GM19035 (cell line): ENCODE measurements around the gene ZFHX2.

ENCODE experiments used
- ATAC-seq: cut with Tn5 transposase; IDR thresholded peaks from one replicate; pipeline ENCODE4 v1.9.1; 2021; ENCODE audit not compliant: unreplicated experiment

ZFHX2 gene

DNA sequence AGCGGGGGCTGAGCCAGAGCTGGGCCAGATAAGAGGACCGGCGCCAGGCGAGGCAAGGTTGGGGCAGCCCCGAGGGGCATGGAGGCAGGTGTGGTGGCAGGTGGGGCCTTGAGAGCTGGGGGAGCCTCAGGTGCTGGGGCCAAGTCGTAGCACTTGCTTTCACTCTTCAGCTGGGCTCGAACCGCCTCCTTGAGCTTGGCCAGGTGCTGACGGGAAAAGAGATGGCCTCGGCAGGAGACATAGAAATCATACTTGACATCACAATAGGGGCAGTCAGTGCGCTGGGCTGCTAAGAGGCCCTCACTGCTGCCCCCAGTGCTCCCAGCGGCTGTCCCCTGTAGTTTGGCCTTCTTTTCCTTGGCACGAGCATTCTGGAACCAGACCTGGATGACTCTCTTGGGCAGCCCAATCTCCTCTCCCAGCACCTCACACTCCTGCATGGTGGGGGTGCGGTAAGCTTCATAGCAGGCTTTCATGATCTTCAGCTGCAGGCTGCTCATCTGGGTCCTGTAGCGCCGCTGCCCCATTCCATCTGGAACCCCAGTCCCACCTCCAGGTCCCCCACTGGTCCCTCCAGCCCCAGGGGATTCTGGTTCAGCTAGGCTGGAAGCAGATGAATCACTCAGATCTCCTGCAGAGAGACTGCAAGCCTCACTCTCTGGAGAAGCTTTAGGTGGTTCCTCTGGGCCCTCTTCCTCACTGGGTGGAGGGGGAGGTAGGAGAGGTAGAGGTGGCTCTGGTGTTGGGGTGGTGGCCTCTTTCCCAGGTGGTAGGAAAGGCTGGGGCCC is 28.1 kb downstream of the ZFHX2 start:
- ATAC-seq = no peak

DNA sequence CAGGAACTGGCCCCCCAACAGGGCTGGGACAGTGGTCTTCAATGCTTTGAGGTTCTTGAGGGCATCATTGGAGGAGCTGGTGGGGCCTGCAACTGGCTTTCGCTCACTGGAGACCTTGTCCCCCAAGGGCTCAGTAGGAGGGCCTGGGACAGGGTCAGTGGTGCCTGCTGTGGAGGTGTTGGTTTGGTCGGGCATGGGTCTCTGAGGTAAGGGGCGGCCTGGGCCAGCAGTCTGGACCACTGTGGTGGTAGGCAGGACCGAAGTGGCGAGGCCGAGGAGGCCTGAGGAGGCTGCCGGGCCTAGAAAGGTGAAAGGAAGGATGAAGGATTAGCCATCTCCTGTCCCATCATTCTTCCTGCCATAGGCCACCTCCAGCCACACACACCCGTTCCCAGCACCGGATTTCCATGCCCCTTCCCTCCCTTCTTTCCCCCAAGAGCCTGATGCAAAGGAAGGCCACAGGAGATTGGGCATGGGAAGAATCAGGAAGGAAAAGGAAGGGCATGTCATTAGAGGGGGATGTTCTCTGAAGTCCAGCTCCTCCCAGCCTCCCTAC is 28.8 kb downstream of the ZFHX2 start:
- no peak for ATAC-seq

DNA sequence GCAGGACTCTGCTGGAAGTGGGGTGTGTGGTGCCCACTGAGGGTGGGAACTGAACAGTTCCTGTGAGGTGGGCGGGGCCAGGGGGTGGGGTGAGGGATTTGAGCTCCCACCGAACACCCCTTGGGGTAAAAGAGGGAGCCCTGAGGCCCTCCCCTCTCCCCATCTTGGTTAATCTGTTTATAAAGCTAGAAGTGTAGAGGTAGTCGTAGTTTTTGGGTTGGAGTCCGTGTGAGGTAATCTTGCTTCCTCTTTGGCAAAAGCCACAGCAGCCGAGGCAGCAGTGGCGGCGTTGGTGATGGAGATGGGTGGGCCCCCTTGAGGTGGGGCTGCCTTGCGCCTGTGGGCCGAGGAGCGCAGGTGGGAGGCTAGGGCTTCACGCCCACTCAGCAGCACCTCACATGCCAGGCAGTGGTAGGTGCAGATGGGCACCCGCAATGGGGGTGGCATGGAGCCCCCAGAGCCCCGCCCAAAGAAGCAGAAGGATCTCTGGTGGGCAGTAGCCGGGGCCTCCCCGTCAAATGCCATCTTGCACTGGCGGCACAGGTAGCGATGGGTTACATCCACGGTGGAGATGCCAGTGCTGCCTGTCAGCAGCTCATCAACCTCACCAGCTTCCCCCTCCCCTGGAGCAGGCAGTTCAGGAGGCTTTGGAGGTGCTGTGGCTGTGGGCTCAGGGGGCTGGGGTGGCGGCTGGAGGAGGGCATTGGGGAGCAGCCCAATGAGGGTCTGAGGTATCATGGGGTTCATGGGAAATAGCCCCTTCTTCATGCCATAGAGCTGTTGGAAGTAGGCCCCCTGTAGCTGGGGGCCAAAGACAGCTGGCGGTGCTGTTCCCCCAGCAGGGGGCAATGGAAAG is 29.6 kb downstream of the ZFHX2 start:
- ATAC-seq = no peak

DNA sequence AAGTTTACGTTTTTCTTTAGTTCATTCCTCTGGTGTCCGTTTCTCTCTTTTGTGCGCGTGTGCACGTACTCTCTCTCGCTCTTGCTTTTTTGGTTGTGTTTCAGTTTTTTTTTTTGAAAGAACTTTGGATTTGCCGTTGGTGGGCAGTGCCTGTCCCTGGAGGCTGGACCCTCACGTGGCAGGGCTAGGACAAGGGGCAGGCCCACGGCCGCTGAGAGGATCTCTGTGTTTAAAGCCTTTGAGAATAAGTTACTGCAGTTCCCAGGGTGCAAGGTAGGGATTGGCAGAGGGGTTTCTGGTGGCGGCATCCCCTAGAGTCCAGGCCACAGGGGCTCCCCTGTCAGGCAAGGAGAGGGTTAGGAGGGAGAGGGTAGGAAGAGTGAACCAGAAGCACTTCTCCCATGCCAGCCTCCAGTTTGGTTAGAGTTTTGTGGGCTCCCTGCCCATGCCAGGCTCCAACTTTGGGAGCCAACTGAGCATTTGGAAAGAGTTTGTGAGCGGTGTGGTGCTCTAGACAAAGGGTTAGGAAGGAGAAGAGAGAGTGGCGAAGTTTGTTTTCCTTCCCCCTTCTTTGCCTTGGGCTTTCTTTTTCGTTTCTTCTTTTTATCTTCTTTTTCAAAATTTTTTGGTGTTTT is 30.5 kb downstream of the ZFHX2 start:
- ATAC-seq = no peak

DNA sequence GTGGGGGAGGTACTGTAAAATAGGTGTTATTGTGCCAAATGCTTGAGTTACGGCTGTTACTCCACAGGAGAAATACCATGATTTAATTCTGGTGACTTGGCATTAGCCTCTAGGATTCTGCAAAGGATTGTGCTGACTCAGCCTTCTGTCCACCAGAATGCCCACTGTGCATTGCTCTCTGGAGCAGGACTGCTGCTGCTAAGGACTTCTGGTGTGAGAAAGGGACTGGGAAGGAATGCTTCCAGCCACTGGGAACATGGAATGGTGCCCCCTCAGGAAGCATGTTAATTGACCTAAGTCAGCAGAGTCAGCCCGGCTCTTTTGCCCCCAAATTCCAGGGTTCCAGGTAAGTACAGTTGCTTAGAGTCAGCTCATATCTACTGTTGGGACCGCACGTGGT is 32.9 kb downstream of the ZFHX2 start:
- no peak for ATAC-seq

DNA sequence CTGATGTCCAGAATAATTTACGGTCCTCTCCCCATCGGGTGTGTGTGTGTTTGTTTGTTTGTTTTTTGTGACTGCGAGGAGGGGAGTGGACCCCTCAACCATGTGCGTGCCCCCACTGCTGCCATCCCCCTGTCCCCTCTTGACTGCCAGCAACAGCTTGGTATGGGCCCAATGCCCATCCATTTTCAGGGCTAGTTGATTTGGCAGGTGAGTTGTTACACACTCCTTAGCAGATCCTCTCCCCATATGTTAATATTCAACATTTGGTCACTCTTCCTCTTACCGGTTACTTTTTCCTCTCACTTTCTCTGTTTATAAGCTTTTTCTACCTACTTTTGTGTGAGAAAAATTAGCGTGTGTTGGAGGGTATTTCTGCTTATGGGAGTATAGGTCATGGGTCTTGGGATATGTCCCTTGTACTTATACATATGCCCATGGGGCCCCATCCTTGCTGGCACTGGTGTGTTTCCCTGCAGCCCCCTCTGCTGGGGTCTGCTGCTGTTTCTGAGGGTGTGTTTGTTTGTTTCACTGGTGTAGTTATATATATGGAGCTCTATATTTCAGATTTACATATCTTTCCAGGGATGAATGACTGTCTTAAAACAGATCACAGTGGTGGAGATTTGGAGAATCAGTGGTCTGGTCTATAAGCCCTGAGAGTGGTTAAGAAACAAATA is 33.8 kb downstream of the ZFHX2 start:
- ATAC-seq = no peak

DNA sequence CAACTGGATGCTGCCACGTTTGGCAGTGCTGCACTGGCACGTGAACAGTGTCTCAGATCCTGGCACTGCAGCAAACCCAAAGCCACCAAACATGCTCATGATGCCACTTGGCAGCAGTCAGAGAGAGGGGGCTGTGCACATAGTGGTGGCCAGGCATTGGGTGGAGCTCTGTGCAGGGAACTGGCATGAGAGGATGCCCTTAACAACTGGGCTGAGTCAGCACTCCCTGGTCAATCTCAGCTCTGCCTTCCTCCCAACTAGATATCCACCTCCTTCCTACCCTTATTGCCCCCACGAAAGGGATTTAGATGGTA is 37.0 kb downstream of the ZFHX2 start:
- no peak for ATAC-seq

DNA sequence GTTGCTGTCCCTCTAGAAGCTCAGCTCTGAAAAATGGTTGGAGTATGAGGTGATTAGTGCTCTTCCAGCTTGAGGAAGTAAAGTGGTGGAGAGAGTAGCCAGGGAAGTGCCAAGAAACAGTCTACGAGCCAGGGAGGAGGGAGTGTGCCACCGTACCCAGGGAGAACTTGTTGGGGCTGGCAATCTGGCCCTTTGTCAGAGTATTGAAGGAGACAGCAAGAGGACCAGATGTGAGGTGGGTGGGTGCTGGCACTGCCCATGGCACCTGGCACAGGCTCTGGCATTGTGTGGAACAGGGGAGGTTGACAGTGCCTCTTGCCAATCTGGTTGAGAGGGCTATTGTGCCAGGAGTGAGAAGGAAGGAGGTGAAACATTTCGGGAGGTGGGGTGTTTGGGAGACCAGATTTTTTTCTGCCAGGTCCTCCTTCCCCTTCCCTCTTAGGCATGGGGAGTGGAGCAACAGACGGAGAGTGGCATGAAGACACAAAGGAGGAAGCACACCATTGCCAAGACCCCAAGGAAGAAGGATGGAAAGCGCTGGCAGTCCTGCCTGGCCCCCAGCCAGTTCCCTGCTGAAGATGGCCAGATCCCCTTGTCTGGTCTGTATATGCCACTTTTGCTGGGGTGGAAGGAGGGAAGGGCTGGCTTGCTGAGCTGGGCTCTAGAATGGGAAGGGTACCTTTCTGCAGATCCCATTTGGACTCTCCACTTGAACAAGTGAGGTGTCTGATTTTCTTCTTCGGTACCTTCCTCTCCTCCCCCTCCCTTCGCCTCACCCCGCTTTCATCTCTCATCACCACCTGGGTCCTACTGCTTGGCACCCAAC is 37.5 kb downstream of the ZFHX2 start:
- ATAC-seq = no peak

DNA sequence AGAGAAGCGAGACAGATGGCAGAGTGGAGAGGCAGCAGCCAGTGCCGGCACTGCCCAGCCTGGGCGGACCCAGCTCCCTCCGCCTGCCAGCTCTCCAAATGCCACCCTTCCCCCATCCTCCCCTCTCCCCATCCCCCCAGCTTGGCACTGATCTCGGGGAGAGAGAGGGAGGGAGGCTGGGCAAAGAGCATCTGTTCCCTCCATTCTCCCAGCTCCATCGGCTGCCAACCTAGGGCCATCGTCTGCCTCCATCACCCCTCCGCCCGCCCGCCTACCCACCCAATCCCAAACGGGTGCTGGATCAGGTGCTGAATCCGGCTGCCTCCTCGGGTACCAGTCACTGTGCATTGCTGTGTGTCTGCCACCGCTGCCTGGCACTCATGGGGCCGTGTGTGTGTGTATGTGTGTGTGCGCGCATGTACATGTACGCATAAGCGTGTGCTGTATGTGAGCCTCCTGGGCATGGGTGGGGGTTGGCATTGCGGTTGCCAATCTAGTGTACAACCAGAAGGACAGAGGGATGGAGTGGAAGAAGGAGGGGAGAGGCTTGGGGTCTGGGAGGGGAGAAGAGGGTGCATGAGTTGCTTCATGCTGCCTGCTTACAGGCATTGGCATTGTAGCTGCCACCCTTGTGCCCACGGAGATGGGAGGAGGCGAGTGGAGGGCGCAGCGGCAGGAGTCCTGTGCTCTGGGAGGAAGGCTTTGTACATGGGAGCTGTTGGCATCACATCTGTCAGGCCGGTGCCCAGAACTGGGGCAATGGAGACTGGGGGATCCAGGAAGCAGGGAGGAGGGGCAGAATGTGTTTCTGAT is 38.4 kb downstream of the ZFHX2 start:
- no peak for ATAC-seq

DNA sequence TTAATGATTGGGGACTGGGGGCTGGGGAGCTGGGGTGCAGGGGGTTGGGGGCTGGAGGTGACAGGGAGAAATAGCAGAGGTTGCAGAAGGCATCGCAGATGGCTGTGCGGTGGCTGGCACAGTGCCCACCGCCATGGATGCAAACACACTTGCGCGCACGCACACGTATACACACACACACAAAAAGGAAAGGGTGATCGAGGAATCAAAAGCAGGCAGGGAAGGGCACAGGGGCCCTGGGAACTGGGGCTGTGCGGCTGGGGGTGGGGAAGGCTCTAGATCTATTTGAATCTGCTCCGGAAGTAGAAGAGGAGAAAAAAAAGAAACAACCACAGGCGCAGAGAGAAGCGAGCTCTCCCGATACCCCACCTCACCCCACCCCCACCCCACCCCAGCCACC is 39.4 kb downstream of the ZFHX2 start:
- no peak for ATAC-seq

DNA sequence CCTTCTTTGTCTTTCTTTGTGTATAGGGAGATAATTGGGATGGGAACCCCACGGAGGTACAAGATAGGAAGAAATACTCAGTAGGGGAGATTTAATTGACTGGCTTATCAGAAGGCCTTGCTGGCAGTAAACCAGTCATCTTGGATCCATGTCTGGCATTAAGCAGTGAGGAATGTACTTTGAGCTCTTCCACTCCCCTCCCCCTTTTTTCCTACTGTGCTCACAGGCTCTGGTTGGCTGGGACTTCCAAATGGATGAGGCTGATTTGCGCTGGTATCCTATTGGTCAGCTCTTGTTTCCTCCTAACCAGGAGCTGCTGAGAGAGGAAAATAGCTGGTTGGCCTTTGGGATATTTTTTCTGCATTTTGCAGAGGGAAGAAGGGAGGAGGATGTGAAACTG is 57.3 kb downstream of the ZFHX2 start:
- no peak for ATAC-seq

DNA sequence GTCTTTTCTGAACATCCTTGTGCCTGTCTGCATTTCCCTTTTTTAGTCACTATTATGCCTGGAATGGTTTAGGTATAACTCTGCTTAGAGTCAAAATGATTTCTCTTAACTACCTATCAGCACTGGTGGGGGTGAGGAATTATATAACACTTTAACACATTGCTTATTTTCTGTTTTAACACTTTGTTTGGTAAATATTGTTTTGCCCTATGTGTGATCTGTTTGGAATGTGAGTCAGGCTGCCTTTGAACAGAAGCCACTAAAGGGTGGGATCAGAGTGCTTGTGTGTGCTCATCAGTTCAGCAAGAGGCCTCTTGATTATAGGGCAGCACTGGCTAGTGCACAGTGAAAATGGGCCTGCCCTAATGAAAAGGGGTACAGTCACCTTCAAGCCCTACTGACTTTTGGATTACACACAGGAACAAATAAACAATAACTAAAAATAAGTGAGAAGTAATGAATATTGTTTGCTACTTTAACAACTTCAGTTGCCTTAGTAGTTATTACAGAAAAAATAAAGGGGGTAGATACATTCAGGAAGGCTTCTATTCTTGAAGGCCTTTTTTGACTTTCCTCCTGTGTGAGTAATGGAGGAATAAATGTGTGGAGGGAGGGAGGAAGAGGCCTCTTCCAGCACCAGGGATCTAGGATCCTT is 58.8 kb downstream of the ZFHX2 start:
- ATAC-seq = no peak

DNA sequence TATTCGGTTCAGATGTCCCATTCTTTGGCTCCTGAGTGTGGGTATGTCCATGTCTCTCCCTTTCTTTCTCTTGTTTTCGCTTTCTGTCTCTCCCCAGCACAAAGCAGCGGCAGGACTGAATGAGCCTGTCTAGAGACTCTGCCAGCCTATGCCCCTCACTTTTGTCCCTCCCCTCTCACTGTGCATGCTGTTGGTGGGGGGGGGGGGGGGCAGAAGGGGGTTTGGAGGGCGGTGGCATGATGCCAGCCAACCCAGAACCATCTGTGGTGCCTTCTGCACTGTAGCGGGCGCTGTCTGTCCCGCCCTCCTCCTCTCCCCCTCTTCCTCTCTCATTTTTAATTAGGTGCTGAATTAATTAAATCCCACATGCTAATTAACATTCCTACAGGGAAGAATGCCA is 64.3 kb downstream of the ZFHX2 start:
- ATAC-seq = no peak

DNA sequence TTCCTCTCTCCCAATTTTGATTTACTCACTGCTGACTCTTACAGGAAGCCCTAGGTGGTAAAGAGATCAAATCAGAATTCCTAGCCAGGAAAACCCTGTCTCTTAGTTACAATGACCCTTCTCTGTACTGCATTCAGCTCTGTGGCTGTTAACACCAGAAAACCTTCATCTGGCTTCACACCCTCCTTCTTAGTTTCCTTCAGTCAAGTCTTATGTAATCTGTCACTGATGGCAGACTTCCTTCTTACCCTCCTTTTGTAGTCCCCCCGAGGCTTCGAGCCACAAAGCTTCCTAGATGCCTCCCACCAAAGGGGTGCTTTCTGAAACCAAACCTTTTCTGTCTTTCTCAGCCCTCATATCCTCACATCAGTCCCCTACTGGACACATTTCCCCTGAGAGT is 65.5 kb downstream of the ZFHX2 start:
- no peak for ATAC-seq

DNA sequence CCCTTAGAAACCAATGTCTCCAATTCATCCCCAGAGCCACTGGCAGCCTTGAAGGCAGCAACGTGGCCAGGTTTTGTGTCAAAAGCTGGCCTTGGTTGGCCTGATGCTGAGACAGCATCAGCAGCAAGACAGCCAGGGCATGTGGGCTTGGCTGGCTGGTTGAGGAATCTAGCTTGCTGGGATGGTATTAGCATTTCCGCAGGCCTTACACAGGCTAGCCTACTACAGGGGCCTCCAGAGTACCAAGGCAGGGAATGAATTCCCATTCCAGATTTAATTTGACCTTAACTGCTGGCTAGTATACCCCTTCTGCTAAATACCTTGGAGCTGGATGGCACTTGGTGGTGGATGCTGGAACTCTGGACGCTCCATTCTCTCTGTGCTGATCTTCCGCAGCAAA is 66.2 kb downstream of the ZFHX2 start:
- no peak for ATAC-seq

DNA sequence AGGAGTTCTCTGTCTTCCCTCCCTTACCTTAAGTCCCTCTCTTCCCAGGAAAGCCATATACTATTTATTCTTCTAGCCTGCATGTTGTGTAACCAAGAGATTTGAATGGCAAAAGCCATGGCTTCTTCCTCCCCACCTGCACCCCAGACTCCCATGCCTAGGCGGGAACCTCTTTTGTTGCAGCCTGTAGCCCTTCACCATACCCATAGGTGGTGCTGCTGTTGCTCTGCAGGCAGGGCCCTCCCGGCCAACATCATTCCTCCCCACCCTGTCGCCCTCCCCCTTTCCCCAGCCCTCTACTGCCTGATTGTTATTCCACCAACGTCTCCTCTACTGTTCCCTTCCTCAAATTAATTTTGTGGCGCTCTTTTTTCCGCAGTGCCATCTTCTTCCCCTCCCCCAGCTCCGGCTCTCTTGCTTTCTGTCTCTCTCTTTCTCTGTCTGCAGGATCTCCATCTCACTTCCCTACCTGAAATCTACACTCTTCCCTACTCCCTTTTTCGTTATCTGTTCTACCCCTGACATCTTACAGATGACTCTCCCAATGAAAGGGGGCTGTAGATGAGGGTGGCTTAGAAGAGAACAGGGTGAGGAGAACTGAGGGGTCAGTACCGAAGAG is 68.2 kb downstream of the ZFHX2 start:
- ATAC-seq = no peak

DNA sequence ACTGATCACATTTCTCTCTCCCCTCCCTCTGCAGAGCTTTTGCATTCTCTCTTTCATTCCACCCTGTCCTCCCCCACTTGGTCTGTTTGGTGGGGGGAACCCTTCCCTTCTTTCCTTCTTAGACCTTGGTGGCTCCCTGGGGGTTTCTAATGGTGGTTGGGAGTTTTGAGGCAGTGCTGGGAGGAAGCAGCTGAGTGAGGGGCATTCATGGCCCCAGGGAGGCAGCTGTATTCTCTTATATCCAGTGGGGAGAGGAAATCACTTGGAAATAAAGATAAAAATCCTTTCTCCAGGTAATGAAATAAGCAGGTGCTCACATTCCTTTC is 68.8 kb downstream of the ZFHX2 start:
- ATAC-seq = no peak

DNA sequence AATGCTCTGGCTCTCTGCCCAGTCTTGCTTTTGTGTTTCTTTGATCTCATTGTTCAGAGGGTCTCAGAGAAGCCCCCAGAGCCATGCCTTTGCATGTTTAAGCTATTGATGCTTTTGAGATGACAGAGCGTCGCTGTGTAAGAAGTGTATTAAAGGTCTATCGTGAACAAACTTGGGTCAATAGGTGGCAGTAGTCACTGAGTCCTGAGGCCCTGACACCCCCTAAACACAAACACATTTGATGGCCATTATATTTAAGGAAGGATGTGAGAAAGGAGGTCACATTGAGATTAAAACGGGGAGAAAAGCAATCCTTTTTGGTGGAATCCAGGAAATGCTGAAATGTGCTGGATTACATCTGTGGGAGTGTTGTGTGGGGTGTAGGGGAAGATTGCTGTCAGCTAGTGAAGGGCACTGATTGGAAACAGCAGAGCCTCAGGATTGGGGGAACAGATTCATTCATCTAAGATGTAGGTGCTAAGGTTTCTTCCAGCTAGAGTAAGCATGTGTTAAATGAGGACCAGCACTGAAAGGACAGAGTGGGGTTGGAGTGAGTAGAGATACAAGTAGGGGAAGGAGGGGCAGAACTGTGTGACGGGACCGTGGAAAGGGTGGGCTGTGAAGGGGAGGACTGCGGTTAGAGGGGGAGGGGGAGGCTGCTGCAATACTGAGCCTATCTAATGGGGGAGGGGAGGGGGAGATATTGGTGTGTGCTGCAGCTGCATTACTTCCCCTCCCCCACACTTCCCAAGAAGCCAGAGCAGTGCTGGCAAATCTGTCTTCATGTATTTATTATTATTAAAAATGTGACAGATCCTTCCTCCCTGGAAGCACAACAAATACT is 69.4 kb downstream of the ZFHX2 start:
- ATAC-seq = no peak
